ENCODE data around the gene NISCH.

Gene NISCH

DNA sequence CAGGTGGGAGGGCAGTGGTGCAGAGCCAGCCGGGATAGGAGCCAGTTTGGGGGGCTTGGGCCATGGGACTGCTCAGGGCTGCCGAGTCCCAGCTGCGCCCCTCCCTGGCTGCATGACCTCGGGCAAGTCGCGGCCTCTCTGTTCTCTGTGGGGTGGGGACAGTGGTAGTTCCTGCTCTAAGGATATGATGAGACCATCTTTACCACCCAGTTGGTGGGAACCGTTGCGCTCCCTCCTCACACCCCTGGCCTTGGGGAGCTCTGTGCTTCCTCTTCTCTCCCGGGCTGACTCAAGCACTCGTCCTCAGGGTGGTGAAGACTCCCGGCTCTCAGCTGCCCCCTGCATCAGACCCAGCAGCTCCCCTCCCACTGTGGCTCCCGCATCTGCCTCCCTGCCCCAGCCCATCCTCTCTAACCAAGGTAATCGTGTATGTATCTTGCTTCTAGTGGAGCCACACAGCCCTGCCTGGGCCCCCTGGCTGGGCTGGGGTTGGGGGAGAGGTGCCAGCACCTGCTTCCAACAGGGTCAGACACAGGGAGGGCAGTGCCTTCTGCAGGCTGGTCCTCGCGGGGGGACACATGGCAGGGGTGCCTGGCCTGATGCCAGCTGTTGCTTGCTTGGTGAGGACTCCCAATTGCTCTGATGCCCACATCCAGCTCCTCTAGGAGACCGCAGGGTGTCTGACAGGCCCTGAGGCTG is 24.6 kb downstream of the NISCH start:
- Histone ChIP-seq H3K27ac (ENCODE audit: low read depth, low read length) (no peak overlapping the region), H3K4me2 (ENCODE audit: low read depth, low read length, poor library complexity, severe bottlenecking) (no peak overlapping the region), H3K79me2 (ENCODE audit: insufficient read depth, low read length) (no peaks in the 10 kb centered on the region), H4K20me1 (ENCODE audit: low read depth, low read length) (no peaks in the 10 kb centered on the region), H3F3A (ENCODE audit: insufficient read depth) (no peaks in the 10 kb centered on the region), H3K27me3 (ENCODE audit: low read length) (no peaks in the 10 kb centered on the region), H3K4me3 (ENCODE audit: insufficient read depth, low read length, poor library complexity, severe bottlenecking) (no peak overlapping the region), H3K36me3 (ENCODE audit: low read length) (no peaks in the 10 kb centered on the region), H3K9me3 (ENCODE audit: insufficient read depth, low read length) (no peaks in the 10 kb centered on the region), H2AFZ (ENCODE audit: low read depth, low read length, severe bottlenecking) (no peak overlapping the region), H3K9me2 (replicated peaks; ENCODE audit: insufficient read depth, low read length) (no peaks in the 10 kb centered on the region), H3K9ac (ENCODE audit: low read length) (no peak overlapping the region)
- TF ChIP-seq EZH2phosphoT487 (conservative IDR thresholded peaks at IDR 0.05; ENCODE audit: low read length) = no peak
- TF ChIP-seq, protein P1, sequence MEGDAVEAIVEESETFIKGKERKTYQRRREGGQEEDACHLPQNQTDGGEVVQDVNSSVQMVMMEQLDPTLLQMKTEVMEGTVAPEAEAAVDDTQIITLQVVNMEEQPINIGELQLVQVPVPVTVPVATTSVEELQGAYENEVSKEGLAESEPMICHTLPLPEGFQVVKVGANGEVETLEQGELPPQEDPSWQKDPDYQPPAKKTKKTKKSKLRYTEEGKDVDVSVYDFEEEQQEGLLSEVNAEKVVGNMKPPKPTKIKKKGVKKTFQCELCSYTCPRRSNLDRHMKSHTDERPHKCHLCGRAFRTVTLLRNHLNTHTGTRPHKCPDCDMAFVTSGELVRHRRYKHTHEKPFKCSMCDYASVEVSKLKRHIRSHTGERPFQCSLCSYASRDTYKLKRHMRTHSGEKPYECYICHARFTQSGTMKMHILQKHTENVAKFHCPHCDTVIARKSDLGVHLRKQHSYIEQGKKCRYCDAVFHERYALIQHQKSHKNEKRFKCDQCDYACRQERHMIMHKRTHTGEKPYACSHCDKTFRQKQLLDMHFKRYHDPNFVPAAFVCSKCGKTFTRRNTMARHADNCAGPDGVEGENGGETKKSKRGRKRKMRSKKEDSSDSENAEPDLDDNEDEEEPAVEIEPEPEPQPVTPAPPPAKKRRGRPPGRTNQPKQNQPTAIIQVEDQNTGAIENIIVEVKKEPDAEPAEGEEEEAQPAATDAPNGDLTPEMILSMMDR (IDR thresholded peaks at IDR 0.05; ENCODE audit: insufficient read depth, low read length, poor library complexity, severe bottlenecking) = no peak

- TF ChIP-seq, protein P1 (IDR thresholded peaks at IDR 0.05; ENCODE audit: insufficient read depth, low read length, poor library complexity, severe bottlenecking) = no peak
- TF ChIP-seq EZH2phosphoT487 (conservative IDR thresholded peaks at IDR 0.05; ENCODE audit: low read length) = no peak
- no peaks in the 10 kb centered on the region for H3F3A ChIP-seq (ENCODE audit: insufficient read depth)
- H3K4me2 ChIP-seq (ENCODE audit: low read depth, low read length, poor library complexity, severe bottlenecking) = no peak overlapping the region
- no peaks in the 10 kb centered on the region for H4K20me1 ChIP-seq (ENCODE audit: low read depth, low read length)
- no peaks in the 10 kb centered on the region for H3K9me2 ChIP-seq (replicated peaks; ENCODE audit: insufficient read depth, low read length)
- H3K79me2 ChIP-seq (ENCODE audit: insufficient read depth, low read length) = no peaks in the 10 kb centered on the region
- H3K27ac ChIP-seq (ENCODE audit: low read depth, low read length) = no peak overlapping the region
- H3K36me3 ChIP-seq (ENCODE audit: low read length) = no peaks in the 10 kb centered on the region
- H3K4me3 ChIP-seq (ENCODE audit: insufficient read depth, low read length, poor library complexity, severe bottlenecking) = no peak overlapping the region
- H3K9me3 ChIP-seq (ENCODE audit: insufficient read depth, low read length) = no peaks in the 10 kb centered on the region
- no peak overlapping the region for H3K9ac ChIP-seq (ENCODE audit: low read length)
- no peak overlapping the region for H2AFZ ChIP-seq (ENCODE audit: low read depth, low read length, severe bottlenecking)
- no peaks in the 10 kb centered on the region for H3K27me3 ChIP-seq (ENCODE audit: low read length)
Observed at GRCh38 chr3:52480768-52481715, 25.6 kb downstream of the NISCH start.

GRCh38 chr3:52481819-52482521 is 26.6 kb downstream of the NISCH start:
- no peak overlapping the region for H3K4me2 ChIP-seq (ENCODE audit: low read depth, low read length, poor library complexity, severe bottlenecking)
- no peaks in the 10 kb centered on the region for H3K79me2 ChIP-seq (ENCODE audit: insufficient read depth, low read length)
- H3K27me3 ChIP-seq (ENCODE audit: low read length) = no peaks in the 10 kb centered on the region
- no peaks in the 10 kb centered on the region for H3K9me3 ChIP-seq (ENCODE audit: insufficient read depth, low read length)
- H4K20me1 ChIP-seq (ENCODE audit: low read depth, low read length) = no peaks in the 10 kb centered on the region
- no peaks in the 10 kb centered on the region for H3F3A ChIP-seq (ENCODE audit: insufficient read depth)
- H3K9me2 ChIP-seq (replicated peaks; ENCODE audit: insufficient read depth, low read length) = no peaks in the 10 kb centered on the region
- H2AFZ ChIP-seq (ENCODE audit: low read depth, low read length, severe bottlenecking) = no peak overlapping the region
- no peak overlapping the region for H3K4me3 ChIP-seq (ENCODE audit: insufficient read depth, low read length, poor library complexity, severe bottlenecking)
- TF ChIP-seq, protein P1 (IDR thresholded peaks at IDR 0.05; ENCODE audit: insufficient read depth, low read length, poor library complexity, severe bottlenecking) = no peak
- TF ChIP-seq EZH2phosphoT487 (conservative IDR thresholded peaks at IDR 0.05; ENCODE audit: low read length) = no peak
- no peak overlapping the region for H3K9ac ChIP-seq (ENCODE audit: low read length)
- H3K27ac ChIP-seq (ENCODE audit: low read depth, low read length) = no peak overlapping the region
- no peaks in the 10 kb centered on the region for H3K36me3 ChIP-seq (ENCODE audit: low read length)

Data from SU-DHL-6 (cell line).